Measurements from ENCODE around the gene CHN1.

Gene CHN1

DNA sequence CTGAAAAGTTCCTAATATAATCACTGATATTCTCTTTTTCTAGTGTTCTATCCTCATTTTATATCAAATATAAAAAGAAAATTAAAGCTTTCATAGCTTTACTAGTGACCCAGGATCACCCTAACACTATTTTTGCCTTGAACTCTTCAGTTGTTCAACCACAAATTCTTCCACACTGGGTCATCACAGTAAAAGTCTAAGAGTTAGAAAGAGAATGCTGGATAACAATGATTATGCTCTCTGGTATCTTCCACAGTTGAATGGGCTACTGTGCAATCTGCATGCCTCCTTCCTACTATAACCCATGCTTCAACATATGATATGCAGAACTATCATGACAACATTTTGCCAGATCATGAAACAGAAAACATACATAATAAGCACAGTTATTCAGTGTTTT is 32.3 kb downstream of the CHN1 start:
- no peak for DNase-seq (ENCODE audit: low spot score)
- TF ChIP-seq, protein P1, sequence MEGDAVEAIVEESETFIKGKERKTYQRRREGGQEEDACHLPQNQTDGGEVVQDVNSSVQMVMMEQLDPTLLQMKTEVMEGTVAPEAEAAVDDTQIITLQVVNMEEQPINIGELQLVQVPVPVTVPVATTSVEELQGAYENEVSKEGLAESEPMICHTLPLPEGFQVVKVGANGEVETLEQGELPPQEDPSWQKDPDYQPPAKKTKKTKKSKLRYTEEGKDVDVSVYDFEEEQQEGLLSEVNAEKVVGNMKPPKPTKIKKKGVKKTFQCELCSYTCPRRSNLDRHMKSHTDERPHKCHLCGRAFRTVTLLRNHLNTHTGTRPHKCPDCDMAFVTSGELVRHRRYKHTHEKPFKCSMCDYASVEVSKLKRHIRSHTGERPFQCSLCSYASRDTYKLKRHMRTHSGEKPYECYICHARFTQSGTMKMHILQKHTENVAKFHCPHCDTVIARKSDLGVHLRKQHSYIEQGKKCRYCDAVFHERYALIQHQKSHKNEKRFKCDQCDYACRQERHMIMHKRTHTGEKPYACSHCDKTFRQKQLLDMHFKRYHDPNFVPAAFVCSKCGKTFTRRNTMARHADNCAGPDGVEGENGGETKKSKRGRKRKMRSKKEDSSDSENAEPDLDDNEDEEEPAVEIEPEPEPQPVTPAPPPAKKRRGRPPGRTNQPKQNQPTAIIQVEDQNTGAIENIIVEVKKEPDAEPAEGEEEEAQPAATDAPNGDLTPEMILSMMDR (IDR thresholded peaks at IDR 0.05; ENCODE audit: extremely low read depth, missing control alignments), result no peak

GRCh38 chr2:174971868-174972781 is 33.1 kb downstream of the CHN1 start:
- DNase-seq (ENCODE audit: low spot score), result no peak
- TF ChIP-seq, protein P1 (IDR thresholded peaks at IDR 0.05; ENCODE audit: extremely low read depth, missing control alignments), result no peak

- TF ChIP-seq, protein P1 (IDR thresholded peaks at IDR 0.05; ENCODE audit: extremely low read depth, missing control alignments), result no peak
- DNase-seq (ENCODE audit: low spot score), result no peak
These were observed 35.1 kb downstream of the CHN1 start for GRCh38 chr2:174970092-174970491.

- no peak for DNase-seq (ENCODE audit: low spot score)
- TF ChIP-seq, protein P1 (IDR thresholded peaks at IDR 0.05; ENCODE audit: extremely low read depth, missing control alignments), result no peak
These were observed 36.0 kb downstream of the CHN1 start for GRCh38 chr2:174969091-174969734.

GRCh38 chr2:174967691-174968260 is 37.4 kb downstream of the CHN1 start:
- no peak for DNase-seq (ENCODE audit: low spot score)
- TF ChIP-seq, protein P1 (IDR thresholded peaks at IDR 0.05; ENCODE audit: extremely low read depth, missing control alignments), result no peak

- TF ChIP-seq, protein P1 (IDR thresholded peaks at IDR 0.05; ENCODE audit: extremely low read depth, missing control alignments), result no peak
- no peak for DNase-seq (ENCODE audit: low spot score)
These were observed 38.1 kb downstream of the CHN1 start for GRCh38 chr2:174967086-174967485.
